ENCODE measurements around the gene AMY2B. TPM values are rescaled to one million over a fixed set of nuclear protein-coding genes. Genes with fewer than 3 reads are reported as not detected.
A peak's percentile ranks its signal among the peaks of the same experiment; 100 is the strongest.
"Not testable (repeated sequence)": the region's sequence is repeated elsewhere in the genome, so short reads cannot be mapped to it uniquely, and the experiment has no call there.

AMY2B gene
- total and polyA plus RNA-seq, 2 donors from 2014 or later: 26.5 to 31.1 TPM

- FAIRE-seq: no peak
- H3K9ac ChIP-seq (ENCODE audit: low read length in 3 of 3): no peak overlapping the region
- no peaks in the 10 kb centered on the region for H3K36me3 ChIP-seq (ENCODE audit: control insufficient read depth in 2 of 3, insufficient read depth in 3 of 3, low read length in 3 of 3)
- H3K4me1 ChIP-seq (ENCODE audit: control insufficient read depth in 2 of 3, insufficient read depth in 2 of 3, low read depth in 1 of 3, low read length in 3 of 3): no peaks in the 10 kb centered on the region
- no peak overlapping the region for H3K27ac ChIP-seq (ENCODE audit: low read depth in 2 of 2, low read length in 2 of 2)
- H3K27me3 ChIP-seq (ENCODE audit: control insufficient read depth, insufficient read depth, low read length): no peaks in the 10 kb centered on the region
- no peaks in the 10 kb centered on the region for H3K9me3 ChIP-seq (ENCODE audit: control insufficient read depth in 2 of 3, insufficient read depth in 1 of 3, low read length in 3 of 3)
- intact Hi-C loops (cut with DNase I): no loop called here
- no peak overlapping the region for H3K4me3 ChIP-seq (ENCODE audit: low read length in 3 of 3)
- no peak for DNase-seq
- TF ChIP-seq CTCF (IDR thresholded peaks at IDR 0.05; ENCODE audit: borderline replicate concordance, extremely low read depth, insufficient read depth): no peak
Observed at GRCh38 chr1:103583887-103584286, 12.5 kb downstream of the AMY2B start.

GRCh38 chr1:103584537-103584936, 13.1 kb downstream of the AMY2B start:
- no peak for TF ChIP-seq CTCF (IDR thresholded peaks at IDR 0.05; ENCODE audit: borderline replicate concordance, extremely low read depth, insufficient read depth)
- H3K27ac ChIP-seq (ENCODE audit: low read depth in 2 of 2, low read length in 2 of 2): no peak overlapping the region
- FAIRE-seq: no peak

GRCh38 chr1:103602740-103603139, 31.4 kb downstream of the AMY2B start:
- H3K9ac ChIP-seq (ENCODE audit: low read length in 3 of 3); H3K9me3 ChIP-seq (ENCODE audit: control insufficient read depth in 2 of 3, insufficient read depth in 1 of 3, low read length in 3 of 3); H3K4me1 ChIP-seq (ENCODE audit: control insufficient read depth in 2 of 3, insufficient read depth in 2 of 3, low read depth in 1 of 3, low read length in 3 of 3); H3K4me3 ChIP-seq (ENCODE audit: low read length in 3 of 3); H3K27me3 ChIP-seq (ENCODE audit: control insufficient read depth, insufficient read depth, low read length); H3K27ac ChIP-seq (ENCODE audit: low read depth in 2 of 2, low read length in 2 of 2); intact Hi-C loops (cut with DNase I); H3K36me3 ChIP-seq (ENCODE audit: control insufficient read depth in 2 of 3, insufficient read depth in 3 of 3, low read length in 3 of 3); DNase-seq: not testable (repeated sequence)
- peak; percentile 75 for FAIRE-seq

More at GRCh38 chr1:103584537-103584936, 13.1 kb downstream of the AMY2B start:
- H3K27me3 ChIP-seq (ENCODE audit: control insufficient read depth, insufficient read depth, low read length): no peaks in the 10 kb centered on the region
- no peaks in the 10 kb centered on the region for H3K36me3 ChIP-seq (ENCODE audit: control insufficient read depth in 2 of 3, insufficient read depth in 3 of 3, low read length in 3 of 3)
- no peaks in the 10 kb centered on the region for H3K9me3 ChIP-seq (ENCODE audit: control insufficient read depth in 2 of 3, insufficient read depth in 1 of 3, low read length in 3 of 3)
- H3K9ac ChIP-seq (ENCODE audit: low read length in 3 of 3): no peak overlapping the region
- H3K4me1 ChIP-seq (ENCODE audit: control insufficient read depth in 2 of 3, insufficient read depth in 2 of 3, low read depth in 1 of 3, low read length in 3 of 3): no peaks in the 10 kb centered on the region
- intact Hi-C loops (cut with DNase I): no loop called here
- no peak overlapping the region for H3K4me3 ChIP-seq (ENCODE audit: low read length in 3 of 3)
- no peak for DNase-seq

- DNase-seq: no peak
Observed at GRCh38 chr1:103616362-103616761, 45.0 kb downstream of the AMY2B start.

GRCh38 chr1:103616994-103617477, 45.6 kb downstream of the AMY2B start, which contains the start of gene AMY2A:
TSS of gene AMY2A (plus strand) at chr1:103617427. CDS start at chr1:103617441, 14 bp downstream.
- H3K4me1 ChIP-seq (ENCODE audit: control insufficient read depth in 2 of 3, insufficient read depth in 2 of 3, low read depth in 1 of 3, low read length in 3 of 3); H3K9ac ChIP-seq (ENCODE audit: low read length in 3 of 3); H3K9me3 ChIP-seq (ENCODE audit: control insufficient read depth in 2 of 3, insufficient read depth in 1 of 3, low read length in 3 of 3); H3K4me3 ChIP-seq (ENCODE audit: low read length in 3 of 3); intact Hi-C loops (cut with DNase I); DNase-seq; FAIRE-seq; H3K27ac ChIP-seq (ENCODE audit: low read depth in 2 of 2, low read length in 2 of 2); H3K36me3 ChIP-seq (ENCODE audit: control insufficient read depth in 2 of 3, insufficient read depth in 3 of 3, low read length in 3 of 3); H3K27me3 ChIP-seq (ENCODE audit: control insufficient read depth, insufficient read depth, low read length): not testable (repeated sequence)

More at GRCh38 chr1:103616362-103616761, 45.0 kb downstream of the AMY2B start:
- Histone ChIP-seq H3K9me3 (ENCODE audit: control insufficient read depth in 2 of 3, insufficient read depth in 1 of 3, low read length in 3 of 3) (no peaks in the 10 kb centered on the region), H3K4me1 (ENCODE audit: control insufficient read depth in 2 of 3, insufficient read depth in 2 of 3, low read depth in 1 of 3, low read length in 3 of 3) (no peaks in the 10 kb centered on the region), H3K4me3 (ENCODE audit: low read length in 3 of 3) (no peak overlapping the region), H3K9ac (ENCODE audit: low read length in 3 of 3) (no peak overlapping the region), H3K27me3 (ENCODE audit: control insufficient read depth, insufficient read depth, low read length) (no peaks in the 10 kb centered on the region), H3K36me3 (ENCODE audit: control insufficient read depth in 2 of 3, insufficient read depth in 3 of 3, low read length in 3 of 3) (no peaks in the 10 kb centered on the region), H3K27ac (ENCODE audit: low read depth in 2 of 2, low read length in 2 of 2) (no peak overlapping the region)
- FAIRE-seq: no peak
- no peak for TF ChIP-seq CTCF (IDR thresholded peaks at IDR 0.05; ENCODE audit: borderline replicate concordance, extremely low read depth, insufficient read depth)
- intact Hi-C loops (cut with DNase I): no loop called here

- H3K9ac ChIP-seq (ENCODE audit: low read length in 3 of 3); H3K27me3 ChIP-seq (ENCODE audit: control insufficient read depth, insufficient read depth, low read length); FAIRE-seq; H3K4me3 ChIP-seq (ENCODE audit: low read length in 3 of 3); H3K4me1 ChIP-seq (ENCODE audit: control insufficient read depth in 2 of 3, insufficient read depth in 2 of 3, low read depth in 1 of 3, low read length in 3 of 3); DNase-seq; H3K27ac ChIP-seq (ENCODE audit: low read depth in 2 of 2, low read length in 2 of 2); intact Hi-C loops (cut with DNase I); H3K9me3 ChIP-seq (ENCODE audit: control insufficient read depth in 2 of 3, insufficient read depth in 1 of 3, low read length in 3 of 3); H3K36me3 ChIP-seq (ENCODE audit: control insufficient read depth in 2 of 3, insufficient read depth in 3 of 3, low read length in 3 of 3): not testable (repeated sequence)
Observed at GRCh38 chr1:103627436-103627835, 56.0 kb downstream of the AMY2B start.

All from kidney (tissue), 14 donors.